B cell (primary cell): ENCODE results near the gene KMT2C. TPM values are rescaled to one million over a fixed set of nuclear protein-coding genes. Genes with fewer than 3 reads are reported as not detected.

Source experiments
- ATAC-seq: fragments of 200-7000 bp; cut with Tn5 transposase; one replicate; pipeline ENCODE4 v1.10.0; 2021; ENCODE audit warnings: low read depth, mild to moderate bottlenecking, moderate number of reproducible peaks, moderate library complexity
- CTCF ChIA-PET: fragments of 350-600 bp; sonication (Branson Sonifier 250); formaldehyde crosslinking; loops from one replicate; lab custom pipeline; 2021; ENCODE audit warnings: antibody characterized with exemption, inconsistent platforms; lab: Charles Lee
- POLR2A ChIA-PET: fragments of 350-600 bp; sonication (Branson Sonifier 250); formaldehyde crosslinking; loops from one replicate; lab custom pipeline; 2021; ENCODE audit warnings: antibody characterized with exemption; lab: Charles Lee
- DNase-seq: peaks from one replicate; pipeline ENCODE4 v3.0.0; 2013
- H2AFZ ChIP-seq: 2 replicates; pipeline ENCODE4 v1.6.1; 2012; ENCODE audit warnings: mild to moderate bottlenecking, low read depth, low read length; ENCODE audit not compliant: insufficient read depth, poor library complexity, severe bottlenecking
- H3K27ac ChIP-seq, 2 donors: 1 replicate in 1 of 2; 2 replicates in 1 of 2; pipeline ENCODE4 v1.5.1; 2012 to 2013; ENCODE audit warnings: low read length in 2 of 2, mild to moderate bottlenecking in 2 of 2, moderate library complexity in 1 of 2
- H3K27me3 ChIP-seq, 4 experiments: fragments of 200-600 bp in 1 of 4; sonication (generic) in 1 of 4; replicated peaks in 1 of 4; 1 replicate in 2 of 4; 2 replicates in 2 of 4; pipeline versions ENCODE4 v1.6.1 to v1.7.0; 2013 to 2016; ENCODE audit warnings: low read length in 3 of 4, mild to moderate bottlenecking in 2 of 4, mixed read lengths in 1 of 4, moderate library complexity in 1 of 4; ENCODE audit not compliant: insufficient read depth in 4 of 4, control insufficient read depth in 3 of 4; ENCODE audit errors: control extremely low read depth in 1 of 4
- H3K36me3 ChIP-seq, 2 experiments: replicated peaks in 1 of 2; 1 replicate in 1 of 2; 2 replicates in 1 of 2; pipeline versions ENCODE4 v1.6.1 to v1.7.1; 2013; ENCODE audit warnings: low read length in 1 of 2; ENCODE audit not compliant: insufficient read depth in 2 of 2, control insufficient read depth in 1 of 2; ENCODE audit errors: control extremely low read depth in 1 of 2, extremely low read depth in 1 of 2
- H3K4me1 ChIP-seq, 2 donors: fragments of 200-600 bp in 1 of 2; sonication (generic) in 1 of 2; 1 replicate in 1 of 2; 2 replicates in 1 of 2; pipeline versions ENCODE4 v1.5.1 to v1.6.1; 2013 to 2017; ENCODE audit warnings: low read length in 2 of 2; ENCODE audit not compliant: control insufficient read depth in 2 of 2, insufficient read depth in 2 of 2
- H3K4me2 ChIP-seq: replicated peaks from 2 replicates; pipeline ENCODE3; 2012; ENCODE audit warnings: mild to moderate bottlenecking, low read depth, low read length; ENCODE audit not compliant: poor library complexity, severe bottlenecking
- H3K4me3 ChIP-seq, 5 experiments: fragments of 200-600 bp in 1 of 5; sonication (generic) in 1 of 5; 1 replicate in 3 of 5; 2 replicates in 2 of 5; pipeline versions ENCODE4 v1.5.1 to v1.7.0; 2011 to 2016; ENCODE audit warnings: low read length in 4 of 5, mild to moderate bottlenecking in 4 of 5, low read depth in 2 of 5, control low read depth in 1 of 5, moderate library complexity in 1 of 5; ENCODE audit not compliant: insufficient read depth in 1 of 5; ENCODE audit errors: control extremely low read depth in 1 of 5, extremely low read depth in 1 of 5
- H3K79me2 ChIP-seq: fragments of 200-600 bp; sonication (generic); one replicate; pipeline ENCODE4 v1.6.0; 2016; ENCODE audit warnings: low read length; ENCODE audit not compliant: control insufficient read depth, insufficient read depth
- H3K9ac ChIP-seq: fragments of 200-600 bp; sonication (generic); 2 replicates; pipeline ENCODE4 v1.6.1; 2017; ENCODE audit warnings: mild to moderate bottlenecking, low read length, moderate library complexity
- H3K9me3 ChIP-seq, 3 donors: one replicate each; pipeline versions ENCODE4 v1.6.1 to v1.7.1; 2013; ENCODE audit warnings: low read length in 2 of 3; ENCODE audit not compliant: control insufficient read depth in 2 of 3, insufficient read depth in 1 of 3; ENCODE audit errors: control extremely low read depth in 1 of 3
- H4K20me1 ChIP-seq: 2 replicates; pipeline ENCODE4 v1.6.0; 2012; ENCODE audit warnings: mild to moderate bottlenecking, low read length; ENCODE audit not compliant: insufficient read depth, control insufficient read depth, poor library complexity, severe bottlenecking
- H3K27ac Mint-ChIP-seq: one replicate; pipeline ENCODE4 v1.8.0; 2021; ENCODE audit warnings: mixed read lengths
- H3K27me3 Mint-ChIP-seq: one replicate; pipeline ENCODE4 v1.8.0; 2021; ENCODE audit warnings: mixed read lengths
- H3K4me1 Mint-ChIP-seq: one replicate; pipeline ENCODE4 v1.8.0; 2021; ENCODE audit warnings: mixed read lengths
- H3K4me3 Mint-ChIP-seq: one replicate; pipeline ENCODE4 v1.8.0; 2021; ENCODE audit warnings: mixed read lengths
- H3K9me3 Mint-ChIP-seq: one replicate; pipeline ENCODE4 v1.8.0; 2022; ENCODE audit warnings: mixed read lengths; ENCODE audit not compliant: insufficient read depth
- EZH2 ChIP-seq: IDR thresholded peaks from 2 replicates; pipeline ENCODE4 v1.6.1; 2012; ENCODE audit warnings: borderline replicate concordance, low read depth, mild to moderate bottlenecking, moderate library complexity, low read length; ENCODE audit not compliant: insufficient read depth, poor library complexity, severe bottlenecking
- WGBS: methylation state at CpG from one replicate; pipeline ENCODE4 v1.1.5; 2013; ENCODE audit warnings: missing lambda C conversion rate; ENCODE audit not compliant: insufficient coverage; 5-methylcytosine and 5-hydroxymethylcytosine counted together
- intact Hi-C: fragments of 100-400 bp; cut with micrococcal nuclease; formaldehyde crosslinking; loops from one replicate; pipeline ENCODE4 v1.10.0; 2022
- polyA plus RNA-seq: library from polyadenylated mRNA; depleted of rRNA; stranded (reverse); fragments of >200 nt; gene quantifications from 2 replicates; pipeline ENCODE4 v1.2.3, GENCODE V29; 2012
- total RNA-seq, 2 donors: library from RNA; stranded (reverse); fragments of 120-200 nt in 1 of 2; gene quantifications; 1 replicate in 1 of 2; 2 replicates in 1 of 2; pipeline versions ENCODE4 v1.2.3 to v1.2.4, GENCODE V29; 2013 to 2022
- TF ChIP-seq, protein P1 (sequence below): fragments of 200-600 bp; IDR thresholded peaks from one replicate; pipeline ENCODE4 v1.8.0; 2022; ENCODE audit warnings: antibody characterized with exemption, mild to moderate bottlenecking

Gene KMT2C
- total and polyA plus RNA-seq, 2 donors (not counting 1 experiment from before 2014, with no cell fraction given) = 14.9 to 171 TPM

DNA sequence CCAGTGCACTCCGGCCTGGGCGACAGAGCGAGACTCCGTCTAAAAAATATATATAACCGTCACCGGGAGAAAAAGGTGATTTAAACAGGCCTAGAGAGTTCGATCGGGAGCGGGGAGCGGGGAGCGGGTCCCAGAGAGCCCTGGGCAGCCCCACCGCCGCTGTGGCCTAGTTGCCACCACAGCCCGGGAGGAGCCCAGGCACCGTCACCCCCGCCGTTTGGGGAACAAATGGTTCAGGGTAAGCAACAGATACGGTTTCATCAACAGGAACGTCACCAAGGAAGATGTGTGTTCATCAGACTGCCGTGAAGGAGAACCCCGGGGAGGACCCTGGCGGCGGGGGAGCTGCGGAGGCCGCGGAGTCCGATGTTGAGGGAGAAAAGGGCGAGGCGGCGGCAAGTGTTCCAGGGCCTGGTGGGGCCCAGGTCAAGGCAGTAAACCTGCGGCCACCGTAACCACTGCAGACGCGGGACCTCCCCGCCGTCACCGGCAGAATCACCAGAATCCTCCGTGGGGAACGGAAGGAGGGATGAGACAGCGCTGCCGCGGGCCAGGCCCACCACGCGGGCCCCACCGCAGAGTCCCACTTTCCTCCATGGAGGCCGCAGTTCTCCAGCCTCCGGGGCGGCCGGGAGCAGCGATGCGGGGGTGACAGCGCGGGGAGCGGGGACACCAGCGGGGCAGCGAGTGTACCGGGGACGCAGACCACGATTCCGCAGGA lies 306.9 kb downstream of the KMT2C start:
- H3K4me2 ChIP-seq = no peak overlapping the region
- intact Hi-C loops = no loop called here
- peaks cover 4 to 24% (median 10%) of the 10 kb centered on the region in 3 donors for H3K9me3 ChIP-seq
- no peak for ATAC-seq
- peaks cover 4% of the 10 kb centered on the region for H3K9me3 Mint-ChIP-seq
- ChIA-PET CTCF (no interaction called here), POLR2A (no interaction called here)
- H4K20me1 ChIP-seq = no peaks in the 10 kb centered on the region
- DNase-seq = no peak
- no peak overlapping the region for H3K4me3 ChIP-seq
- no peak overlapping the region for H3K9ac ChIP-seq
- no peaks in the 10 kb centered on the region for H3K4me1 ChIP-seq
- H2AFZ ChIP-seq = no peak overlapping the region
- H3K27ac ChIP-seq = no peak overlapping the region
- no peak overlapping the region for H3K4me3 Mint-ChIP-seq
- peaks cover 1 to 51% of the 10 kb centered on the region in 2 experiments for H3K36me3 ChIP-seq
- no peaks in the 10 kb centered on the region for H3K27me3 ChIP-seq
- no peaks in the 10 kb centered on the region for H3K4me1 Mint-ChIP-seq
- TF ChIP-seq, protein P1, sequence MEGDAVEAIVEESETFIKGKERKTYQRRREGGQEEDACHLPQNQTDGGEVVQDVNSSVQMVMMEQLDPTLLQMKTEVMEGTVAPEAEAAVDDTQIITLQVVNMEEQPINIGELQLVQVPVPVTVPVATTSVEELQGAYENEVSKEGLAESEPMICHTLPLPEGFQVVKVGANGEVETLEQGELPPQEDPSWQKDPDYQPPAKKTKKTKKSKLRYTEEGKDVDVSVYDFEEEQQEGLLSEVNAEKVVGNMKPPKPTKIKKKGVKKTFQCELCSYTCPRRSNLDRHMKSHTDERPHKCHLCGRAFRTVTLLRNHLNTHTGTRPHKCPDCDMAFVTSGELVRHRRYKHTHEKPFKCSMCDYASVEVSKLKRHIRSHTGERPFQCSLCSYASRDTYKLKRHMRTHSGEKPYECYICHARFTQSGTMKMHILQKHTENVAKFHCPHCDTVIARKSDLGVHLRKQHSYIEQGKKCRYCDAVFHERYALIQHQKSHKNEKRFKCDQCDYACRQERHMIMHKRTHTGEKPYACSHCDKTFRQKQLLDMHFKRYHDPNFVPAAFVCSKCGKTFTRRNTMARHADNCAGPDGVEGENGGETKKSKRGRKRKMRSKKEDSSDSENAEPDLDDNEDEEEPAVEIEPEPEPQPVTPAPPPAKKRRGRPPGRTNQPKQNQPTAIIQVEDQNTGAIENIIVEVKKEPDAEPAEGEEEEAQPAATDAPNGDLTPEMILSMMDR = no peak
- TF ChIP-seq EZH2 = no peak
- H3K27ac Mint-ChIP-seq = no peak overlapping the region
- no peaks in the 10 kb centered on the region for H3K27me3 Mint-ChIP-seq
- no peaks in the 10 kb centered on the region for H3K79me2 ChIP-seq
- WGBS = 98% methylated on average over 60 of the region's 60 CpGs

DNA sequence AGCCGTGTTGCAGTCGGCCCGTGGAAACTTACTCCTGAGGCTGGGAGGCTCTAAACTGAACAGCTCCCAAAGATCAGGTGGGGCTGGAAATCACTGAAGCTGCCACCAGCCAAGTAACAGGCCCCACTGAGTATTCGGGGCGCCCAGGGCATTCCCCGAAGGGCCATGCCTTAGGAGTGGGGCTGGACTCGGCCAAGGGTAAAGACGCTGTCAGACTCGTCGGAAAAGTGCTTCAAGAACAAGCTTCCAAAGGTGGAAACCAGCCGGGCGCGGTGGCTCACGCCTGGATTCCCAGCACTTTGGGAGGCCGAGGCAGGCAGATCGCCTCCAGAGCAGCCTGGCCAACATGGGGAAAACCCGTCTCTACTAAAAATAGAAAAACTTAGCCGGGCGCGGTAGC lies 307.6 kb downstream of the KMT2C start:
- Histone ChIP-seq H2AFZ (no peak overlapping the region), H3K9ac (no peak overlapping the region), H3K4me3 (no peak overlapping the region), H3K36me3 (peaks cover 2 to 50% of the 10 kb centered on the region in 2 experiments), H3K27ac (no peak overlapping the region), H3K27me3 (no peaks in the 10 kb centered on the region), H3K4me2 (no peak overlapping the region), H3K9me3 (peaks cover 4 to 24% (median 10%) of the 10 kb centered on the region in 3 donors), H3K4me1 (no peaks in the 10 kb centered on the region), H3K79me2 (no peaks in the 10 kb centered on the region), H4K20me1 (no peaks in the 10 kb centered on the region)
- Mint-ChIP-seq H3K4me1 (no peaks in the 10 kb centered on the region), H3K9me3 (peaks cover 4% of the 10 kb centered on the region), H3K27me3 (no peaks in the 10 kb centered on the region), H3K4me3 (no peak overlapping the region), H3K27ac (no peak overlapping the region)
- WGBS = 98% methylated on average over 19 of the region's 20 CpGs
- no peak for TF ChIP-seq EZH2
- TF ChIP-seq, protein P1 = no peak
- DNase-seq (no peak), ATAC-seq (no peak)
- ChIA-PET POLR2A (interaction anchor here (0.9 kb wide), 1 partner anchor 31 kb away, joined by 3 read pairs; no protein-coding TSS in a partner anchor), CTCF (no interaction called here)
- intact Hi-C loops = no loop called here
